22Rv1 (cell line): ENCODE measurements around the gene PLOD3.
"Not testable (repeated sequence)": the region's sequence is repeated elsewhere in the genome, so short reads cannot be mapped to it uniquely, and the experiment has no call there.

ENCODE experiments used
- H3K27ac ChIP-seq: fragments of 450-650 bp; 2 replicates; pipeline ENCODE4 v1.5.1; 2017
- ZFX ChIP-seq: fragments of 450-650 bp; IDR thresholded peaks from 2 replicates; pipeline ENCODE4 v1.6.1; 2017; ENCODE audit warnings: antibody characterized with exemption, borderline replicate concordance
- TF ChIP-seq, protein P1 (sequence below): fragments of 450-650 bp; IDR thresholded peaks from 2 replicates; pipeline ENCODE4 v1.5.1; 2017; ENCODE audit warnings: mild to moderate bottlenecking

The PLOD3 gene, protein sequence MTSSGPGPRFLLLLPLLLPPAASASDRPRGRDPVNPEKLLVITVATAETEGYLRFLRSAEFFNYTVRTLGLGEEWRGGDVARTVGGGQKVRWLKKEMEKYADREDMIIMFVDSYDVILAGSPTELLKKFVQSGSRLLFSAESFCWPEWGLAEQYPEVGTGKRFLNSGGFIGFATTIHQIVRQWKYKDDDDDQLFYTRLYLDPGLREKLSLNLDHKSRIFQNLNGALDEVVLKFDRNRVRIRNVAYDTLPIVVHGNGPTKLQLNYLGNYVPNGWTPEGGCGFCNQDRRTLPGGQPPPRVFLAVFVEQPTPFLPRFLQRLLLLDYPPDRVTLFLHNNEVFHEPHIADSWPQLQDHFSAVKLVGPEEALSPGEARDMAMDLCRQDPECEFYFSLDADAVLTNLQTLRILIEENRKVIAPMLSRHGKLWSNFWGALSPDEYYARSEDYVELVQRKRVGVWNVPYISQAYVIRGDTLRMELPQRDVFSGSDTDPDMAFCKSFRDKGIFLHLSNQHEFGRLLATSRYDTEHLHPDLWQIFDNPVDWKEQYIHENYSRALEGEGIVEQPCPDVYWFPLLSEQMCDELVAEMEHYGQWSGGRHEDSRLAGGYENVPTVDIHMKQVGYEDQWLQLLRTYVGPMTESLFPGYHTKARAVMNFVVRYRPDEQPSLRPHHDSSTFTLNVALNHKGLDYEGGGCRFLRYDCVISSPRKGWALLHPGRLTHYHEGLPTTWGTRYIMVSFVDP

DNA sequence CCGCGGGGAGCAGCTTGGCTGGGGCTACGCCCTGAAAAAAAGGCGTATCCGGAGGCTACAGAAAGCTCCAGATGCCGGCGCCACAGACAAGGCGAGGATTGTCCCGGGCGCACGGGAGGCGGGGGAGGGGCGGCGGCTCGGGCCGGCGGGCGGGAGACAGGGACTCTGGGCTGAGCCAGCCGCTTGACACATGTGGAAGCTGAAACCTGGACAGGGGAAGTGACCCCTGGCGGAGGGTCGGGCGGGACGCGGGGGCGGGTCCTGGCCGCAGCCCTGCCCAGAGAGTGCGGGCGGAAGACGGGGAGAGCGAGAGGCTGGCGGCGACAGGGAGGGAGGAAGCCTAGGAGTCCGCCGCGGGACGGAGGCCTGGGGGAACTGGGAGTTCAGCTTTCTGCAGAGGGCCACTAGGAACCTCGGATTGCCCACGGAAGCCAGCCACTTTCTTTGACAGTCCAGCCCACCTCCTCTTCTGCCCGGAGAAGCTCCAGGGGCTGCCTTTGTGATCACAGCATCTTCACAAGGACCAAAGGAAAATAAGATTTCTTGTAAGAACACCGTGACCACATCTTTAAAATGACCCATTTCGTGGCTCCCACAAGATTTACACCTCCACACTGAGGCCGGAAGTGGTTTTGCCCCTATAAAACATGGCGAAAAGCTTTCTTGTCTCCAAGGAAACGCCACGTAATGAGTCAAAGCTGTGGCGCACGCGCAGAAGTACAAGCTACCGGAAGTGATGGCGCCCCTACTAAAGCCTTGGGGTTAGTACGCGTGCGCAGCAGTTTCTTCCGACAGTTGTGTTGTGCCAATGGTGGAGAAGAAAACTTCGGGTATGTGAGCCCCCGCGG lies at the start of gene PLOD3, which contains the start of gene ZNHIT1:
Gene PLOD3 (minus strand): TSS at position 194 of the 848 bp plus-strand sequence. CDS start 307 bp downstream, outside the sequence.
Gene ZNHIT1 (plus strand): TSS at position 778 of the 848 bp plus-strand sequence. CDS start 31 bp downstream, at position 809.
- TF ChIP-seq, protein P1, sequence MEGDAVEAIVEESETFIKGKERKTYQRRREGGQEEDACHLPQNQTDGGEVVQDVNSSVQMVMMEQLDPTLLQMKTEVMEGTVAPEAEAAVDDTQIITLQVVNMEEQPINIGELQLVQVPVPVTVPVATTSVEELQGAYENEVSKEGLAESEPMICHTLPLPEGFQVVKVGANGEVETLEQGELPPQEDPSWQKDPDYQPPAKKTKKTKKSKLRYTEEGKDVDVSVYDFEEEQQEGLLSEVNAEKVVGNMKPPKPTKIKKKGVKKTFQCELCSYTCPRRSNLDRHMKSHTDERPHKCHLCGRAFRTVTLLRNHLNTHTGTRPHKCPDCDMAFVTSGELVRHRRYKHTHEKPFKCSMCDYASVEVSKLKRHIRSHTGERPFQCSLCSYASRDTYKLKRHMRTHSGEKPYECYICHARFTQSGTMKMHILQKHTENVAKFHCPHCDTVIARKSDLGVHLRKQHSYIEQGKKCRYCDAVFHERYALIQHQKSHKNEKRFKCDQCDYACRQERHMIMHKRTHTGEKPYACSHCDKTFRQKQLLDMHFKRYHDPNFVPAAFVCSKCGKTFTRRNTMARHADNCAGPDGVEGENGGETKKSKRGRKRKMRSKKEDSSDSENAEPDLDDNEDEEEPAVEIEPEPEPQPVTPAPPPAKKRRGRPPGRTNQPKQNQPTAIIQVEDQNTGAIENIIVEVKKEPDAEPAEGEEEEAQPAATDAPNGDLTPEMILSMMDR, result peak; percentile 33; the same call in 1 of the 2 replicates
- TF ChIP-seq ZFX, result no peak
- H3K27ac ChIP-seq, result peak within 1 kb of the TSS; percentile 94

DNA sequence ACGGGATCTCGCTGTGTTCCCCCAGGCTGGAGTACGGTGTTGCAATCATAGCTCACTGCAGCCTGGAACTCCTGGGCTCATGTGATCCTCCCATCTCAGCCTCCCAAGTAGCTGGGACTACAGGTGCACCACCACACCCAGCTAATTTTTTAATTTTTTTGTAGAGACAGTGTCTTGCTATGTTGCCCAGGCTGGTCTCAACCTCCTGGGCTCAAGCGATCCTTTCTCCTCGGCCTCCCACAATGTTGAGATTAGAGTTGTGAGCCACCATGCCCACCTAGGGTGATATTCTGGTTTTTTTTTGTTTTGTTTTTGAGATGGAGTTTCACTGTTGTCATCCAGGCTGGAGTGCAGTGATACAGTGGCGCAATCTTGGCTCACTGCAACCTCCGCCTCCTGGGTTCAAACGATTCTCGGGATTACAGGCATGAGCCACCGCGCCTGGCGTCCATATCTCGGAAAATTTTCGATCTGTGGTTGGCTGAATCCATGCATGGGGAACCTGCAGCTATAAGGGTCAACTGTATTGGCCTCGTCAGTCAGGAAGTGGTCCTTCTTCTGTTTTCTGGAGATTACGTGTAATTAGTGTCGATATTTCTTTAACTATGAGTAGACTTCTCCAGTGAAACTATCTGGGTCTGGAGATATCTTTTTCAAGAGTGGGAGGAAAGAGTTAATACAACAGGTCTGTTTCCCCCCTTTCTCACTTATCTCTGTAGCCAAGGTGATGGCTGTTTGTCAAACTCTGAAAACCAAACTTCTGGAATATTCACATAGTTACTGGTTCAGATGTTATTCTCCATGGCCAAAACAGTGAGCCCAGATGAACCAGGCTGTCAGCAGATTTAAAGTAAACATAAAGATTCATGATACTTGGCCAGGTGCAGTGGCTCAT lies 48.5 kb upstream of the PLOD3 start:
- H3K27ac ChIP-seq, result no peak overlapping the region
- no peak for TF ChIP-seq ZFX
- TF ChIP-seq, protein P1, result no peak

DNA sequence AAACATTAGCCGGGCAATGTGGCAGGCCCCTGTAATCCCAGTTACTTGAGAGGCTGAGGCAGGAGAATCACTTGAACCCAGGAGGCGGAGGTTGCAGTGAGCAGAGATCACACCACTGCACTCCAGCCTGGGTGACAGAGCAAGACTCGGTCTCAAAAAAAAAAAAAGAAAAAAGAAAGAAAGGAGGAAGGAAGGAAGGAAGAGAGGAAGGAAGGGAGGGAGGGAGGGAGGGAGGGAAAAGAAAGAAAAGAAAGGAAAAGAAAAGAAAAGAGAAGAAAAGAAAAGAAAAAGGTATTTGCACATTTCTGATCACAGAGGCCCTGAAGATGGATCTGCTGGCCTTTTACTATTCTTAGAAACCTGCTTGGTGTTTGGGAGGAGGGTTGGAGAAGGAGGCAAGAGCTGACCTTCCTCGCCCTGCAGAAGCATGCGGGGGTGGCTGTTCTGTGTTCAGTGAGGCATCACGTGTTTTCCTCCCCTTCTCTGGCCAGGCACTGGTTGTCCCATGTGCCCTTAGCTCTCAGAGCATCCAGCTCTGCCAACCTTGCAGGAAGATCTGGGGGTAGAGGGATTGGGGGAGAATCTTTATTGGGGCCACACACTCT lies 46.8 kb upstream of the PLOD3 start:
- H3K27ac ChIP-seq, result not testable (repeated sequence)

DNA sequence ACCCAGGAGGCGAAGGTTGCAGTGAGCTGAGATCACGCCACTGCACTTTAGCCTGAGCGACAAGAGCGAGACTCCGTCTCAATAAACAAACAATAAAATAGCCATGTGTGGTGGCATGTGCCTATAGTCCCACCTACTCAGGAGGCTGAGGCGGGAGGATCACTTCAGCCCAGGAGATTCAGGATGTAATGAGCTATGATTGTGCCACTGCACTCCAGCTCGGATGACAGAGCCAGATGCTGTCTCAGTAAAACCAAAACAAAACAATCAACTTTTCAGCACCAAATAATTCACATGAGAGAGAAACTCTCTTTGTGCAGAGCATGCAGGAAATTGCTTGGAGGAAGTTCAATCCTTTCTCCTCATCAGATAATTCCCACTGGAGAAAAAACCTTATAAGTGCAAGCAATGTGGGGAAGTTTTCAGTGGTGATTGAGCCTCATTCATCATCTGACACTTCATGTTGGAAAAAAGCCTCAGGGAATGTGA lies 40.9 kb upstream of the PLOD3 start:
- TF ChIP-seq ZFX, result no peak
- TF ChIP-seq, protein P1, result no peak

DNA sequence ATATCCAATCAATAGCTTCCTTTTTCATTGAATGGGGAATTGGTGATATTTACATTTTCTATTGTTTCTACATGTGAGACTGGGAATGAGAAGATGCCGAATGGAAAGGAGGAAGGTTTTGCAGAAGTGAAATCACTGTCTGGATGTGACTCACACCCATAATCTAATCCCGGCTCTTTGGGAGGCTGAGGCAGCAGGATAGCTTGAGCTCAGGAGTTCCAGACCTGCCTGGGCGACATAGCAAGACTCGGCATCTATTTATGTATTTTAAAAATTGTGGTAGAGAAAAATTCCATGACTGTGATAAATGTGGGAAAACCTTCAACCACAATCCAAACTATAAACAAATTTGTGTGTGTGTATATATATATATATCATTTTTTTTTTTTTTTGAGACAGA lies 38.4 kb upstream of the PLOD3 start:
- no peak overlapping the region for H3K27ac ChIP-seq
- no peak for TF ChIP-seq ZFX
- TF ChIP-seq, protein P1, result no peak

More for the DNA sequence above, 40.9 kb upstream of the PLOD3 start:
- H3K27ac ChIP-seq, result no peak overlapping the region

DNA sequence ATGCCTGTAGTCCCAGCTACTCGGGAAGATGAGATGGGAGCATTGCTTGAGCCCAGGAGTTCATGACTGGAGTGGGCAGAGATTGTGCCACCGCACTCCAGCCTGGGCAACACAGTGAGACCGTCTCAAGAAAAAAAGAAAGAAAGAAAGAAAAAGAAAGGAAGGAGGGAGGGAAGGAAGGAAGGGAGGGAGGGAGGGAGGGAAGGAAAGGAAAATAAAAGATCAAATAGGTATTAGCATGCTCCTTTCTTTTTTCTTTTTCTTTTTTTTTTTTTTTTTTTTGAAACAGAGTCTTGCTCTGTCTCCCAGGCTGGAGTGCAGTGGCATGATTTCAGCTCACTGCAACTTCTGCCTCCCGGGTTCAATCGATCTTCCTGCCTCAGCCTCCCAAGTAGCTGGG lies 35.8 kb upstream of the PLOD3 start:
- H3K27ac ChIP-seq, result peak overlapping the region; percentile 88

DNA sequence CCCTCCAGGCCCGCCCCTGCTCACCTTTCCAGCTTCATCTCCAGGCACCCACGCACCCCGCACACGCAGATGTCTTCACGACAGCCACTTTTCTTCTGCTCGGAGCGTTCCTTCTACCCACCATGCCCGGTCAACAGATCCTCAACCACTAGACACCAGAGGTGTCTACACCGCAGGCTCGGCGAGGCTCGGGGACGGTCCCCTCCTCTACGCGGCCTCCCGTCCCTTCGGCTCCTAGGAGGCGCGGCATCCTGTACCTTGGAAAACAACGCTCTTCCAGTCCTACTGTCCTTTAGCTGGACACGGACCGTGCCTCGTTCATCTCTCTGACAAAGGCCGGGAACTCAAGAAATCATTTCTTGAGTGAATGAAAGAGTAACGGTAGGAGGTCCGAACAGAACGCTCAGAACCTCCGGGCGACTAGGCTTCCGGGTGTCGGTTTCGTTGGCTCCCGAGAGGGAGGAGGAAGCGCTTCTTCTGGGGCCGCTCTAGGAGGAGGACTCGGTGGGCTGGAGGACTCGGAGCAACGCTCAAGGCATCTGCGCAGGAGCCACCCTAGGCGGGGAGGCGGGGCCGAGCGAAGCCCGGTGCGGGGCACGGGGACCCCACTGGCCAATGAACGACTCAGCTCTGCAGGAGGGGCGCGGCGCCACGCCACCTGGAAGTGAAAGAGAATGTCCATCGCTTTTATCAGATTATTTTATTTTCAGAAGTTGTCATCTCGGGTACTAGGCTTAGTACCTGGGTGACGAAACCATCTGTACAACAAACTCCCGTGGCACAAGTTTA lies 34.7 kb upstream of the PLOD3 start:
- TF ChIP-seq ZFX, result no peak
- TF ChIP-seq, protein P1, result peak; percentile 6; the same call in 1 of the 2 replicates
- peak overlapping the region; percentile 88 for H3K27ac ChIP-seq
